NOMO-1 treated with DMSO at 0.1 percent for 48 hours (cell line): ENCODE results near the gene ADAMTS2.
"Not testable (repeated sequence)": the region's sequence is repeated elsewhere in the genome, so short reads cannot be mapped to it uniquely, and the experiment has no call there.

ENCODE experiments used
- DNase-seq: peaks from one replicate; lab custom pipeline; 2025; ENCODE audit not compliant: unreplicated experiment; lab: John Stamatoyannopoulos, UW

Gene ADAMTS2

DNA sequence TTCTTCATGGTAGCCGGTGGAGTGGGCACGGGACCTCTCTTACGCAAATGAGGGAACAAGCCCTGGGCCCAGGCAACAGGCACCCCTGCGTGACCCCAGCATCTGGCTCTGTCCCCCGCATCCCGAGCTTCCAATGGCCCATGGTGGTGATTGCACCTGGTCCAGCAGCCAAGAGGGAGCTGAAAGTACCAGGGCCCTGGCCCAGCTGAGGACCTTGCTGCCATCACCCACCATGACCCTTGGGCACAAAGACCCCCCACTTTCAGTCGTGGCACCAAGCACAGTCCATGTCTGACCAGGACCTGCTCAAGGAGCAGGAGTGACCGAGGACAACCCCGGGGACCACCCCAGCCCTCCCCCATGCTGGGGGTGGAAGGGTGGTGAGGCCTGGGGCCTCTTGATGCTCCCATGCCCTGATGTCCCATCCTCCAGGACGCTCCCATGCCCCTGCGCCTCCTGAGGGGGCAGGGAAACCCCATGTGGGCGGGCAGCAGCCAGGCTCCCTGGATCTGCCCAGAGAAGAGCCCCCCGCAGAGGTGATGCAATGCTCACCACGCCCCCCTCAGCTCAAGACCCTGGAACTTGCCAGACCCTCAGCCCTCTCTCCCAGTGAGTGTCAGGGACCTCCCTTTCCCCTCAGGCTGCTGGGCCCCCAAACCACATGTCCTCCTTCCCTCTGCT, 123.9 kb downstream of the ADAMTS2 start:
- DNase-seq, result no peak

DNA sequence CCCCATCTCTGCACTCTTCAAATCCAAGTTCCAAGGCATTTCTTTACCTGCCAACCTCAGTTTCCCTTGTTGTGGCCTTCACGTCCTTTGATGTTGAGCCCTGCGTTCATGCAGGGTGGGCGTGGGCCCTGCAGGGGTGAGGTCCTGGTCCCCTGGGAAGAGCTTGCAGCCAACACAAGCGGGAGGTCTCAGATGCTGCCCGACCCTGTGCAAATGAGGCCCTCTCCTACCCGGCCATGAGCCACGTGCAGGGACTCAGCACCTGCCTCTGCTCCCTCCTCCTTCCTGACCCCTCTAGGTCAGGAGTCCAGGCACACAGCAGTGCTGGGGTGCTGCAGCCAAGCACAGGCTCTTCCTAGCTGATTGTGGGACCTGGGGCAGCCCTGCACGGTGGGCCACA, 124.5 kb downstream of the ADAMTS2 start:
- no peak for DNase-seq

DNA sequence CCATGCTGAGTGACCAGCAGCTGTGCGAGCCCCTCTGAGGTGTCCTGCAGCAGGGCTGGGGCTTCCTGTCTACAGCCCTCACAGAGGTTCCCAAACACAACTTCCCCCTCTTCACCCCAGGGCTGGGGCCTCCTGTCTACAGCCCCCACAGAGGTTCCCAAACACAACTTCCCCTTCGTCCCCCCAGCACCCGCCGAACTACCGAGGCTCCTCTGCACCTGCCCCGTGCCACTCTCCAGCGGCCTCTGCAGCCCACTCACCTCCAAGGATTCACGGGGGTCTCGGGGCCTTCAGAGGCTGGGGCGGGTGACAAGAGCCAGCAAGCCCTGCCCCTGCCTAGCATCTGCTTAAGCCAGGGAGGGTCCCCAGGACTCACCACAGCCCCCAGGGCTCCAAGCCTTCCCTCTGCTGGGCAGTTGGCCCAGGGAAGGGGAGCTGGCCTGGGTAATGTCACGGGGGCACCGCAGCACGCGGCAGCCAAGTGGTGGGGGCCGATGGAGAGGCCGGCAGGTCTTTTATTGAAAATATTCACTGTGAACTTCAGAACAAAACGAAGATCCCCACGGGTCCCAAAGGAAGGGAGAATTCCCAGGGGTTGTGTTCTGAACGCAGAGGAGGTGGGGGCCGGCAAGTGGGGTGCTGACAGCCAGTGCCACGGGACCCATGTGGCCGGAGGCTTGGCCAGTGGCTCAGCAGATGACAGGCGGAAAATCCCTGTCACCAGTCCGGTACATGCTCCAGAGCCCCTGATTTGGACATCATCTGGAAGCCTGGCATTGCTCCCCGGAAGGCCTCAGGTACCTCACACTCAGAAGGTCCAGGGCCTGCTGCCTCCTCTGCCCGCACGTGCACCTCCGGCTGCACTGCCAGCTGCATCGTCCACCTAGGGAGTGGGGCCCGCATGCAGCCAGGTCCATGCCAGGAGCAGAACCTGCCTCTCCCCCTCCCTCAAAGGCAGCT, 125.3 kb downstream of the ADAMTS2 start:
- DNase-seq, result no peak

DNA sequence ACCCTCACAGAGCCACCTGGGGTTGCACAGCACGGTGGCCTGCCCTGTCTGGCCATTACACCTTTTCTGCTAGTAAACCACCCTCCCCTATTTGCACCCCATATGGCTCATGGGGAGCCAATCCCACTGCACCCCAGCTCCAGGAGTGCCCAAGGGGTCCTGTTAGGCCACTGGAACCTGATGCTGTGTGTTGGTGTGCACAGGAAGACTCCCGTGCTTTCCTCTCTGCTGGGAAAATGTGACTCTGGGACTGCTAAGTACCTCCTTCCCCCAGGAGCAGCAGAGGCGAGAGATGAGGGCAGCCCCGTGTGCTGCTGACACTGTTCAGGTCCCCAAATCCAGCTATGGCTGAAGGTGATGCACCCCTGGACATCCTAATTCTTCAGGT, 126.3 kb downstream of the ADAMTS2 start:
- DNase-seq, result no peak

DNA sequence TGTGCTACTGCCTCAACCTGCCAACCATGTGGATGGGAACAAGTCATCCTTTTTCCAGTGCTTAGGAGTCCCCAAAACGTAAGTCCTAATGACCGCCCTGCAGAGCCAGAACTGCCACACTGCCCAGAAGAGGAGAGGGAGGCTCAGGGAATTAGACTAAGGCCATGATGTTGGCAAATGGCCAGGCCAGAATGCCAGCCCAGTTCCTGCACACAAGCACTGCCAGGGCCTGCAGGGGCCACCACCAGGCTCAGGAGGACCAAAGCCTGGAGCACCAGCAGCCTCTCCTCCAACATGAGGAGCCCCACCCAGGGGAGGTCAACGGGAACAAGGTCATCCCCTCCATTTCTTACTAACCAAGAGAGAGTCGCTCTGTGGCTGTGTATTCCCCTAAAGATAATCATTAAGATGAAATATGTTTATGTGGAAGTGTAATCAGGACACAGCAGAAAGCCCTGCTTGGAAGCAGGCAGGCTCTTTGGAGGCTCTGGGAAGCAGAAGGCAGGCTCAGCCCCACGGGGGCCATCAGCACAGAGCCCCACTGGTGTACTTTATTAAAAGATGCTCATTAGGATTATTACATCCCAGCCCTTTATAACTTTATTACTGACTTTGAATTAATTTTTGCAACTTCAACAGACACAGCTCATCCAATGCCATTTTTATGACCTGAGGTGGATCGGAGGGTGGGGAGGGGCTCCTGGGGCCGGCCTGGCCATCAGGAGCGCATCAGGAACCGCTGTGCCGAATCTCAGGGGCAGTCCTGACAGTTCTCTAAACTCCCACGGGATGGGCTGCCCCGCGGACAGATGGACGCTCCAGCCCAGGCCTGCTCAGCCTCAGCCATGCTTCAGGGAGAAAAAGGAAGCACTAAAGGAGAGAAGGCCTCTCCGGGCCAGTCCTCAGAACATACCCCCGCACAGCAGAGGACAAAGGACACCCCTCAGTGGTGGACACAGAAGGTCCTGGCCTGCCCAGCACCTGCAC, 127.0 kb downstream of the ADAMTS2 start:
- no peak for DNase-seq

DNA sequence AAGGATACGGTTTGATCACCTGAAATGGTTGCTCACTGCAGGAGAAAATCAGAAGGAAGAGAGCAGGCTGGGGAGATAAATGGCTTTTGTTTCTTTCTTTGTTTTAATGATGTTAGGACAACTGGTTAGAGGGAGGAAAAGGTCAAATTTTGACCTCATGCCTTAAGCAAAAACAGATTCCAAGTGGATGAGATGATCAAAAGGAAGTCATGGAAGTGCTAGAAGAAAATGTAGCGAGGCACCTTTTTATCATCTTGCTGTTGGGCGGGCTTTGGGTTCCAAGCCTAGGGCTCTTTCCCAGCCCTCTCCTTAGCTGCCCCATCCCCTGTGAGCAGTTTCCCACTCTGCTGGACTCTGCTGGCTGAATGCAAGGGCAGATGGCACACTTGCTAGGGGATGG, 127.9 kb downstream of the ADAMTS2 start:
- no peak for DNase-seq

DNA sequence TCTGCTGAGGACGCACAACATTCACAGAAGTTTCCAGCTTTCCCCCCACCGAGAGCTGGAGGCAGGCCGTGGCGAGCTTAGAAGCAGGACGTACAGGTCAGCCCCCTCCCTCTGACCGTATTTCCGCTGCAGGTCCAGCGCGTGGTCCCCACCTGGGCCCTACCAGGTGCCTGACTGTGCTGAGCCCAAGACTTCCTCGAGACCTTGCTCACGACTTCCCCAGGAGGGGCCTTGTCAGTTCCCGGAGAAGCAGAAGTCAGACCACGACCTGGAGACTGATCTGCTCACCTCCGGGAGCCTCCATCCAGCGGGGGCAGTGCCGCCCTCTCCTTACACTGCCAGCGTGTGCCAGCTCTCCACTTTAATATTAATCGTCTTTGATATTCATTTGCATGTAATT, 128.9 kb downstream of the ADAMTS2 start:
- DNase-seq, result not testable (repeated sequence)

DNA sequence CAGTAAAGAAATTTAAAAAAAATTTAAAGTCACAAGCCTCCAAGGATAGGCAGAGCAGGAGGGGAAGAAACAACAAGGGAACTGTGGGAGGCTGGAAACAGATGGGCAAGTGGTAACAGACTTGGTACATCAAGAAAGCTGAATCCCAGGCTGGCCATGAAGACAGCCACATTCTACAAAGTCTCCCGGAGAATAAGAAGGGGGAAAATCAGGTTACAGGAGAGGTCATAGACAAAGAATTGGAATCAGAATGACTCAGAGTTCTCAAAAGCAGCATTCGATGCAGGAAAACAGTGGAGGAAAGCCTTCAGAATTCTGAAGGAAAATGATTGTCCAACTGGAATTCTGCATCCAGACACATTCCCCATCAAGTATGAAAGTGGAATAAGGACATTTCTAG, 129.7 kb downstream of the ADAMTS2 start:
- DNase-seq, result no peak

DNA sequence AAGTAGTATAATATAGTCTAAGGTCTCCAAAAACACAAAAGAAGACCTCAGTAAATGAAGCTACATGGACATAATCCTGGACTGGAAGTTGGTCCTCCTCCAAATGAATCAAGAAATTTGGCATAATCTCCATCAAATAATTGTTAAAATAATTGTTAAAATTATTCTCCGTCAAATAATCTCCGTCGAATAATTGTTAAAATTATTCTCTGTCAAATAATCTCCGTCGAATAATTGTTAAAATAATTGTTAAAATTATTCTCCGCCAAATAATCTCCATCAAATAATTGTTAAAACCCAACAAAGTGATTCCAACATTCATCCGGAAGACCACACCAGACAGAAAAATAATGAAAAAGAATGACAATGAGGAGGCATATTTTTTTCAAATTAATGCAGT, 130.6 kb downstream of the ADAMTS2 start:
- no peak for DNase-seq

DNA sequence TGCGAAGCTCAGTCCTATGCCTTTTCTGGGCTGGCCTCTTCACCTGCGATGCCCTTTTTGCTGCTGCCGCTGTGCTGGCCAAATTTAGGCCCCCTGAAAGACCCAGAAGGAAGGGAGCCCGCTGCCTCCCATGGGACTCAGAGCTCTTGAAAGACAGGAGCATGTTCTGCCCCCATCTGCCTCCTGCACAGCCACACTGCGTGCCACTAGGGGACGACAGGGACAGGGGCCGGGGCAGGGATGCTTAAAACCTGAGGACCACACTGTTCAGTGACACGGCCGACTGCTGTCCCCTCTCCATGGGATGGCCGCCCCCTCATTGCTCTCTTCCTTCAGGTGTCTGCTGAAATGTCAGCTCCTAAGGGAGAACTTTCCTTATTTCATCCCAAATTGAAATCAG, 132.4 kb downstream of the ADAMTS2 start:
- no peak for DNase-seq

DNA sequence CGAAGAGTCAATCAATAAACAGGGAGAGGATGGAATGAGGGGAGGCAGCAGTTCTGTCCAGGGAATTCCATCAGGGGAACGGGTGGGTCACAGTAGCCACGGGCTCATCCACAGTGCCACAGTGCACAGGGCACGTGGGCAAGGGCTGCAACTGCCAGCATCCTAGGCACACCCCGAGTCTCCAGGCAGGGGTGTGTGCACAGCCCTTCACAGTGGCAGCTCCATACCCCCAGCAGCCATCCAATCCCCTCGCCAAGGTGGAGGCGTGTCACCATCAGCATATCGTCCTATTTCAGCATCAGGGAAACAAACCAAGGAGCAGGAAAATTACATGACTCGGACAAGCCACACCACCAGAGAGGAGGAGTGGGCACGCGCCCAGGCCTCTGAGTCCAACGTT, 133.6 kb downstream of the ADAMTS2 start:
- DNase-seq, result no peak

DNA sequence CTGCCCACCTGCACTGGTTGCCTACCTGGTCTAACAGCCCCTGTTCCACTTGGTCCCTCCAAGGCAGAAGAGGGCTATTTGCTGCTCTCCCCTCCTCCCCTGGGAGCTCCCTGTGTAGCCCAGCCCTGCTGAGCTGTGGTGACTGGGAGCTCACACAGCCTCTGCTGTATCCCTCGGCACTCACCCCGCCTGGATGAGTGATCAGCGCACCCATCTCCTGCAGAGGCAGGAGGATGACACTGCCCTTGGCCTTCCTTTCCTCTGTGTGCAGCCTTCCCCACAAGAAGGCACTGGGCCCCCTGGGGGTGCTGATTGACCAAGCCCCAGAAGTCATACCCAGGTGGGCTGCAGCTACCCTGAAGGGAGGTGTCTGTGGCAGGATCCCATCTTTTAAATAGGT, 134.2 kb downstream of the ADAMTS2 start:
- no peak for DNase-seq

DNA sequence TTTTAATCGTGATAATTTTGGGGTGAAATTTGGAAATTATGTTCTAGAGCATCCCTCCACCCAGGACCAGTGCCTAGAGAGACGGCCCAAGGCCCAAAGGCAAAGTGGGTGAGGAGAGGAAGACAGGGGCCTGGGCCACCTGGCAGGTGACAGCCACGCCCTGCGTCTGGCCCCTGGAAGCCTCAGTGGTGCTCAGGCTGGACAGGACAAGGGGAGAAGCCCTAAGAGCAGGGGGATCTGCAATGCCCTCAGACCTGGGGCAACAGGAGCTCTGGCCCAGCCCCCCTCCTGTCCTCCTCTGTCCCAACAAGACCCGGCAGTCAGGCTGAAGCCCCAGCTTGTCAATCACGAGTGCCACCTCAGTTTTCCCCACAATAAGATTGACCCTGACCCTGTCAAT, 134.8 kb downstream of the ADAMTS2 start:
- DNase-seq, result no peak

DNA sequence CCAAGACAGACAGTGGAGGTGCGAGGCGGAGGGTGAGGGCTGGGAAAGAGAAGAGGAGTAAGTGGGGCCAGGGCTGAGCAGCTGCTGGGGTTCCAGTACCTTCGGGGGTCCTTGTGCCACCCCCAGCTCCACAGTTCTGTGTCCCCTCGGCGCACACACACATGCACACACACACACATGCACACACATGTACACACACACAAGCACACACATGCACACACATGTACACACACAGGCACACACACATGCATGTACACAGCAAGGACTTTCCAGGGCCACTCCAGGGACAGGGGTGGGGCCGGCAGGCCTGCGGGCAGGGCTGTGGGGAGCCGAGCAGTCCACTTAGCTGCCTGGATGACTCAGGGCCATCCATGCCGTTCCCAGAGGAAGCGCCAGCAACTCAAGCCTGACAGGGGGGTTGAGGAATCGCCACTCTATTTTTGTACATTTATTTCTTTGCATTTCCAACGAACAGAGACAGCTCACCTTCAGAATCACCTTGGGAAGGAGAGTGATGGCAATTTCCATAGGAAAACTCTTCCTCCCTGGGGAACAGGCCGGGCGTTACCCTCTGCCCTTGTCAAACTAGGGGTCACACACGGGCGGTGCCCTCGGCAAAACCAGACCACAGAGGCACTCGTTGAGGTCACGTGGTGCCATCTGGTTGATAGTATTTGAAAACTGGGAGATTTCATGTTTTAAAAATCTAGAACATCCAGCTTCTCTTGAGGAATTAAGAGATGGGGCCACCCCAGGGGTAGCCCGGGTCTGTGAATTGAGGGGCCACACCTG, 135.7 kb downstream of the ADAMTS2 start:
- DNase-seq, result no peak

DNA sequence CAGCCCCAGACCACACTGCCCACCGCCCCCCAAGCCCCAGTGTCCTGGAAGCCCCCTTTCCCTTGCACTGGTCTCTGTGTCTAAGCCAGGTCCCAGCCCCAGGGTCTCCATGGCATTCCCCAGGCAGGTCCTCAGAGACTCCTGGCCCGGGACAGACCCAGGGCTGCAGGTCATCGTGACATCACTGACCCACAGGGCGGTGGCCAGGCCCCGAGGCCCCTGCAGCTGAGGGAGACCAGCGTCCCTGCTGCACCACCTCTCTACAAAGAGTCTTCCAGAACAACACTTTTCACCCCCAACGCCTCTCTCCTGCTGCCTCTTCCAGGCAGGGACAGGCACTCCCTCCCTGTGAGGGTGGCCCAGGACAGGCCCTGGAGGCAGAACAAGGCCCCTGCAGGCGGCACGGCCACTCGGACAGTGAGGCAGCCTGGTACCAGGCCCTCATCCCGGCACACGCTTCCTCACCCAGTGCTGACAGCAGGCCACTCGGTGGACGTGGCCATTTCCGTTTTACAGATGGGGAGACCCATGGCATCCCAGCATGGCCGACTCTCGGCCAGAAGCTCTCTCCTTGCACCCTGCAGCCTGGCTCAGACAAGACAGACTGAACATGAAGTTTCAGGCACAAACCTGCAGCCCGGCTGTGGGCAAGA, 136.4 kb downstream of the ADAMTS2 start:
- no peak for DNase-seq

DNA sequence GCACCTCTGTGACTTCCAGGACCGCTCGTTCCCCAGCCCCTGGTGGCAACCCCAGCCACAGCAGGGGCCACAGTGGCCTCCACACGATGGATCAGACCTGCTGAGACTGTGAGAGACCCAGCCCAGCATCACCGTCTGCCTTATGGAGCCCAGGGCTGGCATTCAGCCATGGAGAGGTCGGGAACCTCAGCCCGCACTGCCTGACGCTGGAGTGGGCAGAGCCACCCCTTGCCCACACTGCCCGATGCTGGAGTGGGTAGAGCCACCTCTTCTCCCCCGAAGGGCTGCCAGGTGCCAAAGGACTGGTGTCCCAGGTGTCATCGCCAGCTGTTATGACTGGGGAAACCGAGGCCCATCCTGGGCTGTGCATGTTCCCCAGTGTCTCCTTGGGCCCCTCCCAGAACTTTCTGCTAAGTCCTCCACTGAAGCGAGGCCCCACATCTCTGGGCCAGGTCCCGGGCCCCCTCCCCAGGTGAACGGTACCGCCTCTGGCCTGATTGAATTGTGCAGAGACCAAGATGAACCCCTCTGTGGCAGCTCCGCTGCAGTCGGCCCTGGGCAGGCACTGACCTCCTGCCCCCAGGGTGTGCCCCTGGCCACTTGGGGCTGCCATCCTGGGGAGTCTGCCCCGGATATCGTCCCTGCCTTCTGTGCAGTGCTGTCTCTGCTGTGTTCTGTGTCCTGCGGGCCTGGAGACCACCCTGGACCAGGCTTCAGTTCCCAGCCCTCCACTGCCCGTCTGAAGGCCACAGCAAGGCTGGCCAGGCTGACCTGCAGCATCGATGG, 137.1 kb downstream of the ADAMTS2 start:
- DNase-seq, result no peak

DNA sequence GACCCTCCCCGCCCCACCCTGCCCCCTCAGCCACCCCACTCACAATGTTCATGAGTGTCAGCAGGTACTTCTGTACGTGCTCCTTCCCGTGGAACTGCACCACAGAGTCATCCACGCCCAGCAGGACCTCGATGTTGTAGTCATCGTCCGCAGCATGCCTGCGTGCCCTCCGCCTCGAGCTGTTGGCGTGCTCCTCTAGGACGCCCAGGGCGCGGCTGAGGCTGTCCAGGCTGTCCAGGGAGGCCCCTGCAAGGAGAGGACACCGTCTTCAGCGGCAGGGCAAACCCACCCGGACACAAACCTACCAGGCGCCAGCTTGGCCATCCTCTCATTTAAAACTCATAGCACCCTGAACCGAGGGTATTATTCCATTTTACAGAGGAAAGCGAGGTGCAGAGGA, 137.8 kb downstream of the ADAMTS2 start:
- no peak for DNase-seq

DNA sequence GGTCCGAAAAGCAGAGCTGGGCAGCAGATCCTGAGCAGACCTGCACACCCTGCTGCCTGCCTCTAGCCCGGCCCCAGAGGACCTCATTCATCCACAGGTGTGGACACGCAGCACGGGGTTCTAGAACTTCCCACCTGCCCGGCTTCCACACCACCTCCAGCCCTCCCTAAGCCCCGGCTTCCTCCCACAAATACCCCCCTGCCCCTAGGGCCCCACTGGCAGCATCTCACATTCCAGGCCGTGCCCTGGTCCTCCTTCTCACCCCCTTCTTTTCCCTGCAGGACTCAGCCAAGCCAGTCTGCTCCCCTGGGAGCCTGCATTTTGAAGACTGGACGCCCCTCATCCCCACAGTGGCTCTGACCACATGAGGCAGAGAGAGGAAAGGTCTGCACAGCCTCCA, 138.9 kb downstream of the ADAMTS2 start:
- DNase-seq, result no peak

DNA sequence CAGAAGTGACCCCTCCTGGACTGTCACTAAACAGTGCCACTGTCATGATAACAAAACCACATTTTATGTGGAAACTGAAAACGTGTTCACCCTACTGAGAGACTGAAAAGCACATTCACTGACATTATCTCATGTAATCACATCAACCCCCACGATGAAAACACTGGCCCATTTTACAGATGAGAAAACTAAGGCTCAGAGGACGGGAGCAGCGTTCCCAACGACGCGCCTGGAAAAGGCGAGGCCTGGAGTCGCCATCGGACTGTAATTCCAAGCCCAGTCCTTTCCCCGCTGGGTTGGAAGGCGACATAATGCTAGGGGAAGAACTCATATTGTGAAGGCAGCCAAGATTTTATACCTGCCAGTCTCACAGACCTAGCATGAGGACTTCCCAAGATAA, 140.0 kb downstream of the ADAMTS2 start:
- DNase-seq, result no peak
